HG03196 (cell line): Measurements from ENCODE around the gene SLC37A1.

Experiments used
- ATAC-seq: cut with Tn5 transposase; IDR thresholded peaks from one replicate; pipeline ENCODE4 v1.9.1; 2021; ENCODE audit not compliant: unreplicated experiment

The SLC37A1 gene

DNA sequence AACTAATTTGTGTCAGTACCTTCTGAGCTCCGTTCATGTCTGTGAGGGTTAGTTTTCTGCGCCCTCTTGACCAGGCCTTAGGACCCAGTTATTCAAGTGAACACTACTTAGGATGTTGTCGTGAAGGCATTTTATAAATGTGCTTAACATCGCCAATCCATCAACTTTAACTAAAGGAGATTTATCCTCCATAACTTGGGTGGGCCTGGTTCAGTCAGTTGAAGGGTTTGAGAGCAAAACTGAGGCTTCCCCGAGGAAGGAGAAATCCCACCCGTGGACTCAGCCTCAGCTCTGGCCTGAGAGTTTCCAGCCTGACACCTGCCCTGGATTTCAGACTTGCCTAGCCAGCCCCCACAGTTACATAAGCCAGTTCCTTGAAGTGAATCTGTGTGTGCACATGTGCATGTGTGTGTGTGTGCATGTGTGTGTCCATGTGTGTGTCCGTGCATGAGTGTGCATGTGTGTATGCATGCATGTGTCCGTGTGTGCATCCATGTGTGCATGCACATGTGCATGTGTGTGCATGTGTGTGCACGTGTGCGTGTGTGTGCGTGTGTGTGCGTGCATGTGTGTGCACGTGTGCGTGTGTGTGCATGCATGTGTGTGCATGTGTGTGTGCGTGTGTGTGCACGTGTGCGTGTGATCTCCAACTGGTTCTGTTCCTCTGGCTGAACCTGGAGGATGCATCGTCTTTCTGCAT is 77.7 kb downstream of the SLC37A1 start:
- ATAC-seq = no peak

DNA sequence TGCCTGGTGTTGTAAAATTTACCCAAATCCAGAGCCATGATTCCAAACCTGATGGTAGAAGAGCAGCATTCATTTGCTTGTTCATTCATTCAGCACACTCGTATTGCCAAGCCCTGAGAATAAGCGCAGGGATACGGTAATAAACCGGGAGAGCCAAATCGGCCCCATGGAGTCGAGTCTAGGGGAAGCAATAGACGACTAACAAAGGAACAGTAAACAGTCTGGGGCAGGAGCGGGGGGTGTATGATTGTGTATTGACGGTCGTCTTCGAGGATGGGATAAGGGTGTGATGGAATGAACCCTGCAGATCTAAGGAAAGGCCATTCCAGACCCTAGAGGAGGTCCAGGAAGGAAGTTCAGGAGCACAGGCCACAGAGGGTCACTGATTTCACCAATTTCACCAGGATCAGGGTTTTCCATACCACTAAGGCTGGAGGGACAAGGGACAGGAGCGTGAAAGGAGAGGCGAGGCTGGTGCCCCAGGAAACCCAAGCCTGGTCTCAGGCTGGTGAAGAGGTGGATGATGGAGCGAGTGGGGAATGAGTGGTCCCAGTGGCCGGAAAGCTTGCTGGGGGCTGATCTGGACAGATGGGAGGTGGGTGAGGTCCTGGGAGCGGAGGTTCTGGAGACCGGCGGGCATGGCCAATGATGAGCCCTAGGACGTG is 78.6 kb downstream of the SLC37A1 start:
- ATAC-seq = no peak

DNA sequence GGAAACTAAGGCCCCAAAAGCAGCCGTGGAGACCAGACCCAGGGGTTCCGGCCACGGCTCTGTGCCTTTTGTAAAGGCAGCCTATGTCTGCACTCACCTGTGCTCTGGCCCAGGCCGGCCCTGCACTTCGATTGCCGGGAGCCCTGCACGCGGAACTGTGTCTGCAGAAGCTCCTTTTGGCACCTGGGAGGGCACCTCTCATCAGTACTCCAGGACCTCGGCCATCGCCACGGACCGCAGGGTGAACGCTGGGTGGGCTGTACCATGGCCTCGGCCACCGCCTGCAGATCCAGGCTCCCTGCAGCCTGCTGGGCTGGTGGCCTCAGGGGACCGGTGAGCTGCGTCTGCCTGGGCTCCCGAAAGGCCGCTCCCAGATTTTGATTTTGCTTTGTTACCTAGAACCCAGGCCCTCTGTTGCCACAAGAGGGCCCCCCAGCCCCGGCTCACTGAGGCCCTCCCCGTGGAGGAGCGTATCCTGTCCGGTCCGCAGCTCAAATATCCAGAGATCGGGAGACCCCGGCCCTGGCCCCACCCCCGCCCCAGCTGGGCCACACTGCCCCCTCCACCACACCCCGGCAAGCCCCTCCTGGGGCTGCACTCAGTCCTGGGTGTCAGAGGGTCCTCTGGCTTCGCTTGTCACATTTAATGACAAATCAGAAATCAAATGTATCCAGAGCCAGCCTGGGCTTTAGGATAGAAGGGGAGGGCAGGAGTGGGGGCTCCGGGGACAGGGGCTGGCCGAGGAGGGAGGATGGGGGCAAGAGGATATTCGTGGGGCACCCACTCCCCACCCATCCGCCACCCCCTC is 79.6 kb downstream of the SLC37A1 start:
- ATAC-seq = no peak

DNA sequence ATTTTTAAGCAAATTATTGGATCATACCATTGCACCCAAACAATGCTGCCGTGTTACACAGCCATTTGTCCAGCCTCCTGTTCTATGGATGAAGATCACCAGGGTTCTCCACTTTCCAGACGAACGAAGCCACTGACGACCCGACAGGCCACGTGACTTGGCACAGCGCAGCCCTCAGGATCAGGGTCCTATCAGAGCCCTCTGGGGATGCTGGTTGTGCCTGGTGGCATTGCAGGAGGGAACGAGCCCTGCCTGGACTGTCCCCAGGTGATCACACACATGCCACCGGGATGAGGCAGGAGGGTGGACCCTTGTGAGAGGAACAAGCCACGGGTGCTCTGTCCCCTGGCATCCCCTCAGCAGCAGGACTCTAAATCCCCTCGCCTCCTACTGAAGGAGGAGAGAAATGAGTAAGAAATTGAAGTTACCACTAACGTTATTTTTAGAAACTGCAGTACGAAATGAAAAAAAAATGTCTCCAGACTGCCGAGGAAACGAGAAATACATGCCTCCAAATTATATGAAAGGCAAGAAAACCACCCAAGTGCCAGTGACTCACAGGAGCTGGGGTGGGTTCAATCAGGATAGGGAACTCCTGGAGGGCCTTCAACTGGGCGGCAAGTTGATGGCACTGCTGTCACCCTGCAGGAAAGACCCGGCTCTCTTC is 81.1 kb downstream of the SLC37A1 start:
- no peak for ATAC-seq

DNA sequence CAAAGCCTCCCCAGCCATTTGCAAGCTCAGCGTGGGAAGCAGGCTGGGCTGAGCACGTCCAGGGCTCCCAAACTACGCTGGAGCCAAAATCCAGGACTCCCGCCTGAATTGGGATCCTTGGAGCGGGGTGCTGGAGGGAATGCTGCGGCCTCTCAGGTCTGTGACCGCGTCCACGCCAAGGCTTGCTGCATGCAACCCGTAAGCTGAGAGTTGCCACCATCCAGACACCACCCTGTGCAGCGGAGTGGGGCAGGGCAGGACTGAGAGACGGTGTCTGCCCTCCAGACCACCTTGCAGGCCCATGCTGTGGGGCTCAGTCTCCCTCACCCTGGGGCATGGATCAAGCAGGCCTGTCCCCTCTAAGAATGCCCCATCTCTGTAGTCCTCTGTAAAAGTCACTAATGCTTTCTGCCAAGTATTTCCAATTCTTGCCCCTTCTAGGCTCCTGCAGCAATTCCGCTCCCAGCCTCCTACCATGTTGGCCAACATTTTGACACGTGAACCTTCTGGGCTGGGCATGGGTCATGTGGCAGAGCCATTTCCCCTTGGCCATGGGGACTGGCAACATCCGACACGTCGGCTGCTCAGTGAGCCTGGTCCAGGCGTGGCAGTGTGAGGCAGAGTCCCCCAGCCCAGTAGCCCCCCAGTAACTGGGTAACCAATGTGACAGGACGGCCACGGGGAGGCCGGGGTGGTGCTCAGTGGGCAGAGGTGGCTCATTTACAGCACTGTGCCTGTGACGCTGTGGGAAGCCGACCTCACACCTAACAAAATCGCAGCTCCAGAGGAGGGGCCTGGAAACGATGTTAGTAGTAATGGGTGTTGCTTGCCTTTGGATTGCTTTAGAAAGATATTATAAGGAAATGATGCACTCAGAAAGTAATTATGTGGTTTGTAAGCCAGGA is 81.9 kb downstream of the SLC37A1 start:
- ATAC-seq = no peak

DNA sequence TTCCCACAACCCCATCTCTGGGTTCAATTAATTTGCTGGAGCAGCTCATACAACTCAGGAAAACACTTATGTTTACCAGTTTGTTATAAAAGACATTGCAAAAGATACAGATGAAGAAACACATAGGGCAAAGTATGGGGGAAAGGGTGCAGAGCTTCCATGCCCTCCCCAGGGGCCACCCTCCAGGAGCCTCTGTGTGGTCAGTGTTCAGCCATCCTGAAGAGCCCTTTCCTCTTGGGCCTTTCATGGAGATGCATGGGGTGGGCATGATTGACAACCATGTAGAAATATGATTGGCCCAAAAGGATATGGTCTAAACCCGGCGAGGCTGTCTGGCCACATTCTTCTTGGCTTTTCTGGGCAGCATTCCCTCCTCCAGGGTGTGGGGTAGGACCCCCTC is 83.0 kb downstream of the SLC37A1 start:
- no peak for ATAC-seq

DNA sequence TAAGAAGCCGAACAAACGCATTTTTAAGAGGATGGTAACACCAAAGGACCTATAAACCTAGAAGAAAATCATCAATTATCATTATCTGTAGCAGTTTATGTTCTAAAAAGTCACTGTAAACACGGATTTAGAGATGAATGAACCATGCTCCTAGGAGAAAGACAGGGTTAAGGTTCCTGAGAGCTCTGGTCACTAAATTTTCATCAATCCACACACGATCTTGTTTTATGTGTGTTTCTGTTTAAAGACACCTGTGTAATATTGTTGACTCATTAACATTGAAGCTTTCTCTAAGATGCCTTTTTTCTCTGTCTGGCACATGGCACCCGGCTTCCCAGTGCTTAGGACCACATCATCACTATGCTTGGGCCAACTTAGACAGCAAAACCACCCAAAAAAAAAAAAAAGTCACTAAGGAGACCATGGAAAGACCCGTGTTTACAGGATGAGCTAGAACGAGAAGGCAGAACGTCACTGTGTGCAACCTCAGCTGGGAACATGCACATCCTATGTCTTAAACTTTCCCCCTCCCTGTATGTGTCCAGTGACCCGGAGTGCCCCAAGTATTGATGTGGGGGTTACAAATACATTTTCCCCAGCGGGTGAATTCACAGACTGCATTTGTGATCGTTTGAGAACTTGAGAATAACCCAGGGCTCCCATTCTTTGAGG is 84.0 kb downstream of the SLC37A1 start:
- no peak for ATAC-seq

DNA sequence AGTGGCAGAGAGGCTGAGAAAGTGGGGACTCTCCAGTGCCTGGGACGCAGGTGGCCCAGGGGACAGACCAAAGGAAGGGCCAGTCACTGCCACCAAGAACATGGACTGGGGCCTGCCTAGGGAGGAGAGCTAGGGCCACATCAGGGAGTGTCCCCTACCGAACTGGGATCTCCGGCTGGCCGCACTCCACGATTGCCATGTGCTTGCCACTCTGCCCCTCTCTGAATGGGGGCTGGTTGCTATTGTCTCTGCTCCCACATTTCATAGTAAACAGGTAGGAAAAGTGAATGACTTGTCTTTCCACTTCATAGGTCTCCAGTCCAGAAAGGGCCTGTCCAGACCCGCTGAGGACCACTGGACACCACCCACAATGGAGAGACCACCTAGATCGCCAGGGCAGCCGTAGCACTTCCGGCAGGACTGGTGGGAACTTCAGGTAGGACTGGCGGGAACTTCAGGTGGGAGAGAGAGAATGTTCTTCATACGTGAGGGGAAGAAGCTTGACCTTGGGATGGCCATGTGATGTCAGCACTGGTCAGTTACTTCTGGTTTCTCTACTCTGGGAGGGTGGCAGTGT is 84.6 kb downstream of the SLC37A1 start:
- no peak for ATAC-seq

DNA sequence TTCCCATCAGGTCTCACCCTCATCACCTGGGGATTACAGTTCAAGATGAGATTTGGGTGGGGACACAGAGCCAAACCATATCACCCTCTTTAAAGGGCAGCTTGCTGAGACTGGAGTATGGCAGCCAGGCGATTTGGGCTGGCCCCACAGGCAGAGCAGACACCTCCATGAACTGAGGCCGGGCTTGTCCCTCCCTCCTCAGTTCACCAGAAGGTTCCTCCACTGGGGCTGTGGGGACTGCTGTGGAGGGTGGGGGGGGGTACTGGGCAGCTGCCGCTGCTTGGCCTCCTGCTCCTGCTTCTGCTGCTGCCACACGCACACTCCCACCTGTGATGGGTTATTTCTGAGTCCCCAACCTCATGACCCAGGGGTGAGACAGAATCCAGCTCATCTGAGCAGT is 85.8 kb downstream of the SLC37A1 start:
- ATAC-seq = no peak

DNA sequence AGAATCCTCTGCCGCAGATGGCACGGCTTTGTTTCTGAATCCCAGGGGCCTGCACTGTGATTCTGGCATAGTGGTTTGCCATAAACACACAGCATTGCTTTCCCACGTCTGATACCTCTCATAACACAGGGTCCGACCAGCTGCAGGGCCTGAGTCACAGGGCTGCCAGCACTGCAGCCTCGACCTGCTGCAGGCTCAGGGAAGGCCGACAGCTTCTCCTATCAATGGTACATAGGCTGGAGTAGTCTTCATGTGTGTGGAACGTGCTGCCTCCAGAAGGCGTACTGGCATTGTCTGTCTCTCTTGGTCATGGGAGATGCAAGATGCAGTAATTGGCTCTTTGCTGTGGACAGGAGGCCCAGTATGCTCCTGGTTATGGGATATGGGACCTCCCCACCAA is 86.3 kb downstream of the SLC37A1 start:
- no peak for ATAC-seq

DNA sequence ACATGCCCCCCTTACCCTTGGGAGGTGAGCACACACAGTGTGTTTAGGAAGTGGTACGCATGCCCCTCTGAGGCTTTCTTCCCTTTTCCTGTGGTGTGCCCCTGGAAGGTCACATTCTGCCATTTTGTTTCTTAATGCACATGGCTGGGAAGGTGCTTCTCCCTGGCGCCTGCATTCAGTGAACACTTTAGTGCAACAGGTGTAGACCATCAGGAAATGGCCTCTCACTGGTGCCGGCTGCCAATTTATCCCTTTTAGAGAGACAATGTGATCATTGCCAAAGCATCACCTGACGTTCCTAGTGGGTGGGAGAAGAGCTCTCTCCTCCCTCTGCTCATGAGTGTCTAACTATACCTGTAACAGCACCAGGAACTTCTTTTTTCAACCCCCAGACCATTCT is 88.0 kb downstream of the SLC37A1 start:
- no peak for ATAC-seq

DNA sequence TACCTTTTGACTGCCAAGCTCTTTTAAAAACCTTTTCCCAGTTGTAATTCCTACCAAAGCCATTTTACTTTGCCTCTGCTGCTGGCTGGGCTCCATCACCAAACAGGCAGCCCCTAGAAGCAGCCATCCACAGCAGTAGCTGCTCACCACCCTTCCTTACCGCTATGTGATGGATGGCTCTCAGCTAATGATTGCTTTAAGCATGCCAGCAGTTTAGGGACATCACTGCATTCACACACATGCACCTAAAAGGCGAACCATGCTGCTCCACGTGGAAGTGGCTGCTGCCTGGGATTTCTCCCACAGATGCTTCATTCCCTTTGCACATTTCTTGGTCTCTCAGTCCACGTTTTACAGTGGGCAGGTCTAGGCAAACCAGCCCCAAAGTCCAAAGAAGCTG is 93.5 kb downstream of the SLC37A1 start:
- ATAC-seq = no peak

DNA sequence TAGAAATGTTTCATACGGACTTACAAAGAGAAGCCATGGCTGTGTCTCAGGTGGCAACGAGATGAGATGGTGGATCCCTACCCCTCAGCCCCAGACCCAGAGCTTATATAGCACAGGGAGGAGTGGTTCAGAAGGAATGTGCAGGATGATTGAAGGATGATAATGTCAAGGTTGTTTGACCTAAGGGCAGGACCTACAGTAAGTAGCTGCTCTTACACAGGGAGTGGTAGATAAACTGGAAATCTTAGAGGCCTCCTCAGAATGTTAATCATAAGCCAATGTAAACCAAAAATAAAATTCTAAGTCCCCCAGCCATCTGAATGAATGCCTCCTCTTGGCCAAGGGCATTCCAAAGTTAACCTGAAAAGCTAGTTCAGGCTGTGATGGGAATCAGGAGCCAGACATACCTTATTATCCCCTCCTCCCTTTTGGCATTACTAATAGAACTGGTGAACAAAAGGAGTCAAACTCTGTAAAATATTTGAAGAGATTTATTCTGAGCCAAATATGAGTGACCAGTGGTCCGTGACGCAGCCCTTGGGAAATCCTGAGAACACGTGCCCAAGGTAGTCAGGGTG is 94.0 kb downstream of the SLC37A1 start:
- ATAC-seq = no peak

DNA sequence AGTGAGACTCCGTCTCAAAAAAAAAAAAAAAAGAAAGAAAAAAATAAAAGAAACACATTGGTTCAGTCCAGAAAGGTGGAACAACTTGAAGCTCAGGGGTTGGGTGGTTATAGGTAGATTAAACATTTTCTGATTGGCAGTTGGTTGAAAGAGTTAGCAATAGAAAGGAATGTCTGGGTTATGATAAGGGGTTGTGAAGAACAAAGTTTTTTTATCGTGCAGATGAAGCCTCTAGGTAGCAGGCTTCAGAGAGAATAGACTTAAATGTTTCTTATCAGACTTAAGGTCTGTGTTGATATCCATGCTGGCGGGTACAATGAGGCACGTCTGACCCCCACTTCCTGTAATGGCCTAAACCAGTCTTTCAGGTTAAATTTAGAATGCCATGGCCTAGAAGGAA is 94.8 kb downstream of the SLC37A1 start:
- ATAC-seq = no peak

DNA sequence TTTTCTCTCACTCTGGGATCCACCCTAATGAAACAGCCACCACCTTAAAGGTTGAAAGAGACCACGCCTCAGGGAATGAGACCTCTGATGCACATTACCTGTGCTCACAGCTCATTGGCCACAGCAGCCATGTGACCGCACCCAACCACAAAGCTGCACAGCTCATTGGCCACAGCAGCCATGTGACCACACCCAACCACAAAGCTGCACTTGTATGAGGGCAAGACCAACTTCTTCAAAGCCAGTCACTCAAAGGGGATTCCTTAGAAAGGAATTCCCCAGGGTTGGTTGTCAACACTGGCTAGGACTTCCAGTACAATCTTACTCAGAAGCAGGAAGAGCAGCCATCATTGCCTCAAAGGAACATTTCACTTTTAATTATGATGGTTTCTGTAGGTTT is 96.2 kb downstream of the SLC37A1 start:
- ATAC-seq = no peak

DNA sequence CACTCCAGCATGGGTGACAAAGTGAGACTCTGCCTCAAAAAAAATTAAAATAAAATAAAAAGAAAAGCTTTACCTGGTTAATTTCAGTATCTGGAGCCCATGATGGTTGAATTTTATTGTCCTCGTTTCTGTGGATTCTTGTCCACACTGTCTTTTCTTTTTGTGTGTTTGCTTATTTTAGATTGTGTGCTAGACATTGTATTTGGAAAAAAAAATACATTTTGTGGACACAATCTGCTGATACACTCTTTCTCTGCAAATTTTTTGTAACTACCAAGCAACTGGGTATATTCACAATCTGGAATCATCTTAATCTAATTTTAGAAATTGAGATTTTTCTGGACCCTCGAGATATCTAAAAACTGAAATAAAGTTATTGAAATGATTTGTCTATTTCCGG is 98.2 kb downstream of the SLC37A1 start:
- ATAC-seq = no peak

DNA sequence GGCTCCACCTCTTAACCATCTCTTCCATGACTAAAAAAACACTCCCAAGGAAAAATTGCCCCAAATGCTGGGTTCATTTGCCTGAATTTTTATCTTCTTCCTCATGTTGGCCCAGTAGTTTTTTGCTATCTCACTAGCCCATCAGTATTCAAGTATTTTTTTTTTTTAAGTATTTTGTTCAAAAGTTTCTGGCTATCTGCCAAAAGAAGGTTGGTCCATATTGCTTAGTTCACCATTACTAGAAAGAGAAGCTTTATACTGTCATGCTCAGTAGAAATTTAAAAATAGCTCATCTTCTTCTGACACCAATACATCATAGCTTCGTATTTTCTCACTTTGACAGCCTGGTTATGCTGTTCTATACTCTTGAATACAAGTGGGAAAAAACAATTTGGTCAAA is 98.7 kb downstream of the SLC37A1 start:
- ATAC-seq = no peak

DNA sequence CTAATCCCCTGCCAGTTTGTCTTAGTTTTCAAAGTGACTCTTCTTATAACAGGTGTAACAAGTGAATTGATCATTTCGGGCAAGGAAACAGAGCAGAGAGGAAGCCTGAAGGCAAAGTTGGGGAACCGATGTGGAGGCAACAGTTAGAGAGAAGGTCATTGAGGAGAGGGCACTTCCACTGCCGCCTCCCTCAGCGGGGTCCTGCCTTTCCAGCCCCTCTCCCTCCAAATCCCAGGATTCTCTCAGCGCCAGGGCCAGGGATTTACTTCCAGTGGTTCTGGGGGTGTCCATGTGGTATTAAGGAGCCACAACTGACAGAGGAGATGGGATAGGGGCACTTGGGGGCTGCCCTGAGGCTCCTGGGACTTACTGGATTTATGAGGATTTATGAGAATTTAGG is 100.1 kb downstream of the SLC37A1 start:
- no peak for ATAC-seq

DNA sequence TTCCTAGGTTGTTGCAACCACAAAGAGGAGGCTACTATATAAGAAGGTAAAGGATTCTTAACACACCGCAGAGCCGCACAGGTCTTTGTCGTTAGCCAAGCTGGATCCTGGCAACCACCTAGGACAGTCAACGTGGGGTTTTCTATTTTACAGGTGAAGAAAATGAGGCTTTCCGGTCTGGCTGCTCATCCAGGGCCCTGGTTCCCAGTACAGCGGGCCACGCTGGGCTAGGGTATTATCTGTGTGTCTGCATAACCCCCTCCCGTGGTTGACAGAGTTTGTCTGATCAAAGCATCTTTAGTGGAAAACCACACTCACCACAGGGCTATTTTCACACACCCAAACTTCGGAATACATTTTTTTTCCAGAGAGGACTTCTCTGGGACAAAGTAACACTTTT is 100.7 kb downstream of the SLC37A1 start:
- no peak for ATAC-seq
